ENCODE measurements around the gene NCOA7.

GRCh38 chr6:125789167-125789566 is 1.6 kb upstream of the NCOA7 start:
- TF ChIP-seq YY1 (IDR thresholded peaks at IDR 0.05; ENCODE audit: insufficient read depth, insufficient read length): no peak
- no peak for TF ChIP-seq ZNF274 (IDR thresholded peaks at IDR 0.05; ENCODE audit: low read depth, low read length)
